ELF-1 (cell line): ENCODE data around the gene SMIM38.

Experiments
- DNase-seq: peaks from one replicate; pipeline ENCODE4 v3.0.0-alpha.2; 2016; ENCODE audit warnings: low read depth, low spot score

The SMIM38 gene

GRCh38 chr11:69202511-69203221 is 46.9 kb downstream of the SMIM38 start:
- DNase-seq, result no peak

- DNase-seq, result no peak
Observed at GRCh38 chr11:69203381-69203780, 47.6 kb downstream of the SMIM38 start.

GRCh38 chr11:69203901-69204245 is 48.1 kb downstream of the SMIM38 start:
- DNase-seq, result no peak

GRCh38 chr11:69204246-69204940 is 48.7 kb downstream of the SMIM38 start:
- DNase-seq, result no peak

- DNase-seq, result no peak
Observed at GRCh38 chr11:69204941-69205742, 49.4 kb downstream of the SMIM38 start.
